Measurements from ENCODE around the gene ALS2CL. TPM values are rescaled to one million over a fixed set of nuclear protein-coding genes. Genes with fewer than 3 reads are reported as not detected.

ALS2CL gene
- total and polyA plus RNA-seq, 2 experiments from 2014 or later, result 2.0 to 3.1 TPM

- Histone ChIP-seq H3K36me3 (ENCODE audit: low read depth) (no peaks in the 10 kb centered on the region), H3F3A (ENCODE audit: insufficient read depth) (no peaks in the 10 kb centered on the region), H4K20me1 (ENCODE audit: insufficient read depth) (no peaks in the 10 kb centered on the region), H3K9me2 (ENCODE audit: insufficient read depth) (no peaks in the 10 kb centered on the region), H3K4me3 (no peak overlapping the region), H3K9me3 (ENCODE audit: low read depth) (no peaks in the 10 kb centered on the region), H3K27me3 (replicated peaks; ENCODE audit: insufficient read depth) (no peaks in the 10 kb centered on the region), H3K79me2 (ENCODE audit: insufficient read depth) (no peaks in the 10 kb centered on the region), H3K4me2 (ENCODE audit: unreplicated experiment) (no peak overlapping the region), H3K9ac (0 out of 2 replicates have a peak overlapping the region, but pooled peaks have one; percentile 15), H3K27ac (no peak overlapping the region), H3K4me1 (ENCODE audit: insufficient read depth) (peaks cover 5% of the 10 kb centered on the region; the same call in 1 of the 2 replicates), H2AFZ (no peak overlapping the region)
- DNase-seq, result peak; percentile 81
- in situ Hi-C loops (cut with MboI), result no loop called here
- WGBS, 2 experiments (ENCODE audit: low coverage in 1 of 2, low lambda C conversion rate in 2 of 2, missing lambda C conversion rate in 2 of 2), result 84% methylated on average over 4 of the region's 4 CpGs
- TF ChIP-seq EZH2phosphoT487 (IDR thresholded peaks at IDR 0.05; ENCODE audit: insufficient read depth, low read depth) (no peak), EZH2 (IDR thresholded peaks at IDR 0.05; ENCODE audit: insufficient read depth, poor library complexity, severe bottlenecking) (no peak)
Observed at GRCh38 chr3:46695962-46696894, 2.7 kb upstream of the ALS2CL start.

GRCh38 chr3:46695177-46695961 is 1.9 kb upstream of the ALS2CL start:
- Histone ChIP-seq H3K36me3 (ENCODE audit: low read depth) (no peaks in the 10 kb centered on the region), H3K9me3 (ENCODE audit: low read depth) (no peaks in the 10 kb centered on the region), H3F3A (ENCODE audit: insufficient read depth) (no peaks in the 10 kb centered on the region), H3K4me1 (ENCODE audit: insufficient read depth) (peaks cover 5% of the 10 kb centered on the region; the same call in 1 of the 2 replicates), H3K9me2 (ENCODE audit: insufficient read depth) (no peaks in the 10 kb centered on the region), H3K4me3 (no peak overlapping the region), H3K79me2 (ENCODE audit: insufficient read depth) (no peaks in the 10 kb centered on the region), H4K20me1 (ENCODE audit: insufficient read depth) (no peaks in the 10 kb centered on the region), H3K27ac (no peak overlapping the region), H2AFZ (no peak overlapping the region), H3K4me2 (ENCODE audit: unreplicated experiment) (no peak overlapping the region), H3K27me3 (replicated peaks; ENCODE audit: insufficient read depth) (no peaks in the 10 kb centered on the region), H3K9ac (no peak overlapping the region)
- TF ChIP-seq EZH2phosphoT487 (IDR thresholded peaks at IDR 0.05; ENCODE audit: insufficient read depth, low read depth), result no peak
- no peak for TF ChIP-seq EZH2 (IDR thresholded peaks at IDR 0.05; ENCODE audit: insufficient read depth, poor library complexity, severe bottlenecking)
- in situ Hi-C loops (cut with MboI), result no loop called here
- 91 to 92% methylated on average over 11 of the region's 11 CpGs for WGBS, 2 experiments (ENCODE audit: low coverage in 1 of 2, low lambda C conversion rate in 2 of 2, missing lambda C conversion rate in 2 of 2)
- DNase-seq, result peak; percentile 31

- Histone ChIP-seq H3K36me3 (ENCODE audit: low read depth) (no peaks in the 10 kb centered on the region), H3K4me3 (no peak overlapping the region), H3K9me2 (ENCODE audit: insufficient read depth) (no peaks in the 10 kb centered on the region), H4K20me1 (ENCODE audit: insufficient read depth) (no peaks in the 10 kb centered on the region), H3K27me3 (replicated peaks; ENCODE audit: insufficient read depth) (no peaks in the 10 kb centered on the region), H3K9me3 (ENCODE audit: low read depth) (no peaks in the 10 kb centered on the region), H3F3A (ENCODE audit: insufficient read depth) (no peaks in the 10 kb centered on the region), H3K9ac (no peak overlapping the region), H3K4me1 (ENCODE audit: insufficient read depth) (peaks cover 5% of the 10 kb centered on the region; the same call in 1 of the 2 replicates), H3K79me2 (ENCODE audit: insufficient read depth) (no peaks in the 10 kb centered on the region), H3K27ac (no peak overlapping the region), H2AFZ (no peak overlapping the region), H3K4me2 (ENCODE audit: unreplicated experiment) (no peak overlapping the region)
- in situ Hi-C loops (cut with MboI), result no loop called here
- DNase-seq, result no peak
- 97 to 100% methylated on average over 3 of the region's 3 CpGs for WGBS, 2 experiments (ENCODE audit: low coverage in 1 of 2, low lambda C conversion rate in 2 of 2, missing lambda C conversion rate in 2 of 2)
- TF ChIP-seq EZH2phosphoT487 (IDR thresholded peaks at IDR 0.05; ENCODE audit: insufficient read depth, low read depth) (no peak), EZH2 (IDR thresholded peaks at IDR 0.05; ENCODE audit: insufficient read depth, poor library complexity, severe bottlenecking) (no peak)
Observed at GRCh38 chr3:46694520-46694919, 1.0 kb upstream of the ALS2CL start.

- H3K4me3 ChIP-seq, result peak overlapping the region; percentile 74
- H3K27me3 ChIP-seq (replicated peaks; ENCODE audit: insufficient read depth), result no peaks in the 10 kb centered on the region
- H3K36me3 ChIP-seq (ENCODE audit: low read depth), result no peaks in the 10 kb centered on the region
- H3K79me2 ChIP-seq (ENCODE audit: insufficient read depth), result no peaks in the 10 kb centered on the region
- peak overlapping the region; percentile 91 for H3K4me2 ChIP-seq (ENCODE audit: unreplicated experiment)
- H3K9ac ChIP-seq, result peak overlapping the region; percentile 66
- H2AFZ ChIP-seq, result peak overlapping the region; percentile 89
- TF ChIP-seq EZH2phosphoT487 (IDR thresholded peaks at IDR 0.05; ENCODE audit: insufficient read depth, low read depth) (no peak), EZH2 (IDR thresholded peaks at IDR 0.05; ENCODE audit: insufficient read depth, poor library complexity, severe bottlenecking) (no peak)
- 11 to 16% methylated on average over 23 to 30 of the region's 30 CpGs for WGBS, 2 experiments (ENCODE audit: low coverage in 1 of 2, low lambda C conversion rate in 2 of 2, missing lambda C conversion rate in 2 of 2)
- no peaks in the 10 kb centered on the region for H3K9me3 ChIP-seq (ENCODE audit: low read depth)
- H4K20me1 ChIP-seq (ENCODE audit: insufficient read depth), result no peaks in the 10 kb centered on the region
- in situ Hi-C loops (cut with MboI), result no loop called here
- H3F3A ChIP-seq (ENCODE audit: insufficient read depth), result no peaks in the 10 kb centered on the region
- no peaks in the 10 kb centered on the region for H3K9me2 ChIP-seq (ENCODE audit: insufficient read depth)
- H3K4me1 ChIP-seq (ENCODE audit: insufficient read depth), result peaks cover 5% of the 10 kb centered on the region; the same call in 1 of the 2 replicates
- H3K27ac ChIP-seq, result no peak overlapping the region
- DNase-seq, result peak; percentile 79
Observed at GRCh38 chr3:46693892-46694226, 380 bp upstream of the ALS2CL start.

Measured in GM23248 (cell line).